ENCODE data around the gene LPIN3.

Gene LPIN3

GRCh38 chr20:41350408-41350962 lies 9.9 kb downstream of the LPIN3 start:
- DNase-seq: peak; percentile 1

GRCh38 chr20:41352106-41352505 lies 11.5 kb downstream of the LPIN3 start:
- no peak for DNase-seq

GRCh38 chr20:41352666-41353065 lies 12.0 kb downstream of the LPIN3 start:
- no peak for DNase-seq

- DNase-seq: no peak
Observed at GRCh38 chr20:41353530-41353929, 12.9 kb downstream of the LPIN3 start.

- no peak for DNase-seq
Observed at GRCh38 chr20:41355192-41355591, 14.6 kb downstream of the LPIN3 start.

- DNase-seq: no peak
Observed at GRCh38 chr20:41355598-41356203, 15.1 kb downstream of the LPIN3 start.

- DNase-seq: no peak
Observed at GRCh38 chr20:41356951-41357350, 16.3 kb downstream of the LPIN3 start.

GRCh38 chr20:41357424-41358163 lies 17.0 kb downstream of the LPIN3 start:
- no peak for DNase-seq

- no peak for DNase-seq
Observed at GRCh38 chr20:41358230-41358629, 17.6 kb downstream of the LPIN3 start.

- DNase-seq: no peak
Observed at GRCh38 chr20:41358717-41359116, 18.1 kb downstream of the LPIN3 start.

- DNase-seq: no peak
Observed at GRCh38 chr20:41359541-41360011, 19.0 kb downstream of the LPIN3 start.

GRCh38 chr20:41360831-41361756 lies 20.5 kb downstream of the LPIN3 start:
- DNase-seq: no peak

GRCh38 chr20:41361757-41362747 lies 21.4 kb downstream of the LPIN3 start:
- DNase-seq: no peak

- DNase-seq: no peak
Observed at GRCh38 chr20:41362748-41363140, 22.1 kb downstream of the LPIN3 start.

- DNase-seq: no peak
Observed at GRCh38 chr20:41363601-41364000, 23.0 kb downstream of the LPIN3 start.

GRCh38 chr20:41364236-41364855 lies 23.7 kb downstream of the LPIN3 start:
- DNase-seq: no peak

- DNase-seq: no peak
Observed at GRCh38 chr20:41364967-41365765, 24.5 kb downstream of the LPIN3 start.

- no peak for DNase-seq
Observed at GRCh38 chr20:41365777-41366545, 25.3 kb downstream of the LPIN3 start.

GRCh38 chr20:41366546-41367392 lies 26.1 kb downstream of the LPIN3 start, which contains the start of gene EMILIN3:
TSS of gene EMILIN3 (minus strand) at chr20:41366818. CDS start at chr20:41366634, 184 bp downstream.
- no peak for DNase-seq

Measured in MV-4-11 (cell line).